GM12878 (cell line): ENCODE measurements around the gene MAFG. TPM values are rescaled to one million over a fixed set of nuclear protein-coding genes. Genes with fewer than 3 reads are reported as not detected.
A peak's percentile ranks its signal among the peaks of the same experiment; 100 is the strongest.

ENCODE experiments used
- HCFC1 ChIP-seq: fragments of 150-350 bp; IDR thresholded peaks from 2 replicates; pipeline ENCODE4 v1.6.1; 2014; ENCODE audit warnings: low read length
- KDM1A ChIP-seq: fragments of 200-600 bp; sonication (generic); IDR thresholded peaks from 2 replicates; pipeline ENCODE4 v1.6.1; 2016; ENCODE audit warnings: borderline replicate concordance
- MTA3 ChIP-seq: IDR thresholded peaks from 2 replicates; pipeline ENCODE4 v1.6.1; 2012; ENCODE audit warnings: low read length, inconsistent platforms, borderline replicate concordance
- NBN ChIP-seq: fragments of 450-650 bp; IDR thresholded peaks from 2 replicates; pipeline ENCODE4 v1.6.1; 2016
- NFYB ChIP-seq: IDR thresholded peaks from 2 replicates; pipeline ENCODE4 v1.6.1; 2011; ENCODE audit warnings: low read depth, mild to moderate bottlenecking, low read length, improper control_type of control experiment, moderate library complexity; ENCODE audit not compliant: insufficient read depth
- POU2F2 ChIP-seq: IDR thresholded peaks from 3 replicates; pipeline ENCODE4 v1.6.1; 2011; ENCODE audit warnings: low read depth, mild to moderate bottlenecking, low read length, borderline replicate concordance
- polyA plus RNA-seq, 11 experiments: library from polyadenylated mRNA; depleted of rRNA in 4 of 11; unstranded in 6 of 11; stranded (reverse) in 5 of 11; fragments of >200 nt; fragmentation: Nextera tagmentation in 4 of 11; fragmentation: Illumina TruSeq in 1 of 11; extraction: Ambion mirVana in 4 of 11; extraction: Trizol in 1 of 11; gene quantifications; 1 replicate in 1 of 11; 2 replicates in 10 of 11; pipeline versions ENCODE4 v1.2.1 to v1.2.3, GENCODE V29; 2011 to 2016; ENCODE audit warnings: inconsistent platforms in 2 of 11, missing spikeins in 2 of 11, low read depth in 1 of 11
- total RNA-seq, 4 experiments: library from RNA; depleted of rRNA in 3 of 4; stranded (reverse); fragments of >200 nt in 3 of 4; fragmentation: Illumina TruSeq in 1 of 4; extraction: Trizol in 1 of 4; gene quantifications; 2 replicates each; pipeline versions ENCODE4 v1.2.1 to v1.2.3, GENCODE V29; 2013 to 2021
- TF ChIP-seq, protein P1 (sequence below): fragments of 450-650 bp; IDR thresholded peaks from 2 replicates; pipeline ENCODE4 v1.6.1; 2014; ENCODE audit warnings: mild to moderate bottlenecking
- TF ChIP-seq, protein P2 (sequence below): fragments of 450-650 bp; conservative IDR thresholded peaks from 2 replicates; pipeline ENCODE4 v1.6.1; 2017; ENCODE audit warnings: mild to moderate bottlenecking, moderate library complexity
- TF ChIP-seq, protein P3 (sequence below): fragments of 450-650 bp; IDR thresholded peaks from 2 replicates; pipeline ENCODE4 v1.6.1; 2017; ENCODE audit warnings: mild to moderate bottlenecking, low read depth, inconsistent platforms; ENCODE audit not compliant: poor library complexity, severe bottlenecking

The MAFG gene
- total and polyA plus RNA-seq, 10 of the 15 experiments (the other 5 are each of a cell fraction or from before 2014, with no cell fraction given), result 0.48 to 20.1 (median 7.6) TPM

DNA sequence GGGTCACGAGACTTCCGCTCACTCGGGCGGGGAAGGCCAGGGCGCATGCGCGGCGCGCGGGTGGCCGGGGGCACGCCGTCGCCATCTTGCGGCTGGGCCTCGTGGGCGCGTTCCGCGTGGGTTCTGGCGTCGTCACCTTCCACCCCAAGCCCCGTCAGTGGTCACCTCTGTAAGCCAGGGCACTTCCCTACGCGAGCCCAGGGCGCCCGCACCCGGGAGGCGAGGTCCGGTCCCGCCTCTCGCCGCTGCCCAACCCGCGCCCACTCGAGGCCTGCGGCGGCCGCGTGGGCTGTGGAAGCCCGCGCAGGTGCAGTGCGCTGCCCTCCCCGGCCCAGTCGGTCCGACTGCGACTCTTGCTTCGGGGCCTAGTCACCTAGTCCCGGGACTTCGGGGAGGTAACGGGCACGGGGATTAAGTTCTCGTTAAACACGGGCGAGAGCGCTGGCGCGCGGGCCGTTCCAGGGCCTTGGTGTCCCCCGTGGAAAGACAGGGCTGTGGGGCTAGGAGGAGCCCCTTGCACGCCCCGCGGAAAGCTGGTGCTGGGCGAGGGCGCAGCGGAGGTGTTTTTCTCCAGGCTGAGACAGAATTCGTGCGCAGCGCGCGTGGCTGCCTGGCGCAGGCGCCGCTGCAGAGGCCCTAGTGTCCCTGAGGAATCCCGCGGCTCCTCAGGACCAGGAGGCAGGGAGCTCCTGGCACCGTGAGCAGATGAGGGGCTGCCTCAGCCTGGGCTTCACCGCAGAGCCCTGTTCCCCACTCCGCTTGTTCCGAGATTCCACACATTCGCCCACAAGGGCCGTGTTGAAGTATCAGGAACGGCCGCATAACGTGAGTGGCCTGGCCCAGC is 55.9 kb downstream of the MAFG start (continued):
- TF ChIP-seq, protein P1, sequence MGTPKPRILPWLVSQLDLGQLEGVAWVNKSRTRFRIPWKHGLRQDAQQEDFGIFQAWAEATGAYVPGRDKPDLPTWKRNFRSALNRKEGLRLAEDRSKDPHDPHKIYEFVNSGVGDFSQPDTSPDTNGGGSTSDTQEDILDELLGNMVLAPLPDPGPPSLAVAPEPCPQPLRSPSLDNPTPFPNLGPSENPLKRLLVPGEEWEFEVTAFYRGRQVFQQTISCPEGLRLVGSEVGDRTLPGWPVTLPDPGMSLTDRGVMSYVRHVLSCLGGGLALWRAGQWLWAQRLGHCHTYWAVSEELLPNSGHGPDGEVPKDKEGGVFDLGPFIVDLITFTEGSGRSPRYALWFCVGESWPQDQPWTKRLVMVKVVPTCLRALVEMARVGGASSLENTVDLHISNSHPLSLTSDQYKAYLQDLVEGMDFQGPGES, result no peak; the same call in 1 of the 2 replicates
- TF ChIP-seq POU2F2, result peak; percentile 26; the same call in 1 of the 3 replicates
- TF ChIP-seq, protein P2, sequence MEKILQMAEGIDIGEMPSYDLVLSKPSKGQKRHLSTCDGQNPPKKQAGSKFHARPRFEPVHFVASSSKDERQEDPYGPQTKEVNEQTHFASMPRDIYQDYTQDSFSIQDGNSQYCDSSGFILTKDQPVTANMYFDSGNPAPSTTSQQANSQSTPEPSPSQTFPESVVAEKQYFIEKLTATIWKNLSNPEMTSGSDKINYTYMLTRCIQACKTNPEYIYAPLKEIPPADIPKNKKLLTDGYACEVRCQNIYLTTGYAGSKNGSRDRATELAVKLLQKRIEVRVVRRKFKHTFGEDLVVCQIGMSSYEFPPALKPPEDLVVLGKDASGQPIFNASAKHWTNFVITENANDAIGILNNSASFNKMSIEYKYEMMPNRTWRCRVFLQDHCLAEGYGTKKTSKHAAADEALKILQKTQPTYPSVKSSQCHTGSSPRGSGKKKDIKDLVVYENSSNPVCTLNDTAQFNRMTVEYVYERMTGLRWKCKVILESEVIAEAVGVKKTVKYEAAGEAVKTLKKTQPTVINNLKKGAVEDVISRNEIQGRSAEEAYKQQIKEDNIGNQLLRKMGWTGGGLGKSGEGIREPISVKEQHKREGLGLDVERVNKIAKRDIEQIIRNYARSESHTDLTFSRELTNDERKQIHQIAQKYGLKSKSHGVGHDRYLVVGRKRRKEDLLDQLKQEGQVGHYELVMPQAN, result peak; percentile 91
- TF ChIP-seq HCFC1, result no peak; the same call in 1 of the 2 replicates
- TF ChIP-seq, protein P3, sequence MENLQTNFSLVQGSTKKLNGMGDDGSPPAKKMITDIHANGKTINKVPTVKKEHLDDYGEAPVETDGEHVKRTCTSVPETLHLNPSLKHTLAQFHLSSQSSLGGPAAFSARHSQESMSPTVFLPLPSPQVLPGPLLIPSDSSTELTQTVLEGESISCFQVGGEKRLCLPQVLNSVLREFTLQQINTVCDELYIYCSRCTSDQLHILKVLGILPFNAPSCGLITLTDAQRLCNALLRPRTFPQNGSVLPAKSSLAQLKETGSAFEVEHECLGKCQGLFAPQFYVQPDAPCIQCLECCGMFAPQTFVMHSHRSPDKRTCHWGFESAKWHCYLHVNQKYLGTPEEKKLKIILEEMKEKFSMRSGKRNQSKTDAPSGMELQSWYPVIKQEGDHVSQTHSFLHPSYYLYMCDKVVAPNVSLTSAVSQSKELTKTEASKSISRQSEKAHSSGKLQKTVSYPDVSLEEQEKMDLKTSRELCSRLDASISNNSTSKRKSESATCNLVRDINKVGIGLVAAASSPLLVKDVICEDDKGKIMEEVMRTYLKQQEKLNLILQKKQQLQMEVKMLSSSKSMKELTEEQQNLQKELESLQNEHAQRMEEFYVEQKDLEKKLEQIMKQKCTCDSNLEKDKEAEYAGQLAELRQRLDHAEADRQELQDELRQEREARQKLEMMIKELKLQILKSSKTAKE, result no peak
- no peak for TF ChIP-seq KDM1A
- TF ChIP-seq MTA3, result no peak; the same call in 1 of the 2 replicates
- TF ChIP-seq NFYB, result no peak
- TF ChIP-seq NBN, result 0 out of 2 replicates have a peak, but pooled peaks have one; percentile 54
